Prostate gland (tissue), 2 donors: ENCODE measurements around the gene DCTD.

Source experiments
- POLR2A ChIP-seq: fragments of 450-650 bp; IDR thresholded peaks from one replicate; pipeline ENCODE4 v1.6.1; 2016; ENCODE audit warnings: antibody characterized with exemption, mild to moderate bottlenecking
- POLR2AphosphoS5 ChIP-seq: sonication (generic); formaldehyde crosslinking; IDR thresholded peaks from one replicate; pipeline ENCODE4 v1.6.1; 2017; ENCODE audit warnings: antibody characterized with exemption
- TF ChIP-seq, protein P1 (sequence below), 4 experiments: fragments of 200-600 bp in 2 of 4; fragments of 450-650 bp in 2 of 4; sonication (generic) in 2 of 4; IDR thresholded peaks; 1 replicate in 3 of 4; 2 replicates in 1 of 4; pipeline ENCODE4 v1.5.1; 2016 to 2019; ENCODE audit warnings: antibody characterized with exemption in 4 of 4, mild to moderate bottlenecking in 2 of 4, moderate library complexity in 2 of 4

DNA sequence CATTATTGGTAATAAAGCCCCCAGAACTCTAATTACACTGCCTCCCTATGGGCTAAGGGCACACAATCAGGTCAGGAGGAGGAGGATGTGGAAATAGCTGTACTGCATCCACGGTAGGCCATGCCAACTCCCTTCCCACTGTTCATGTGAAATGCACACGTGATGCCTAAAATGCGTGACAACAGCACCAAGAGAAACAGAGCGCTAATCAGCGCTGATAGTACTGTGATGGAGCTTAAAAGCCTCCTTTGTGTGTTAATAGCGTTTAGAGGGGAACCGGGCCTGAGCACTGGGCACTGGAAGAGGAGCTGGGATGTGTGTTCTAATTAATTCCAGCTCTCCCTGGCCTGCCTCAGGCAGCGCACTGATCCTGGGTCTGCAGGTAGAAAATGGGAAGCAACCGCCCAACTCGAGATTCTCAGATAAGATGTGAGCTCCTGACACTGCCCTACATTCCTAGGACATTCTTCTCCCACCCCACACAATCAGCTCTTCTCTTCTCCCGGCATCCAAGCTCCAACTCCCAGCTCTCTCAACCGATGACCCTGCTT, 12.9 kb downstream of the DCTD start:
- TF ChIP-seq, protein P1, sequence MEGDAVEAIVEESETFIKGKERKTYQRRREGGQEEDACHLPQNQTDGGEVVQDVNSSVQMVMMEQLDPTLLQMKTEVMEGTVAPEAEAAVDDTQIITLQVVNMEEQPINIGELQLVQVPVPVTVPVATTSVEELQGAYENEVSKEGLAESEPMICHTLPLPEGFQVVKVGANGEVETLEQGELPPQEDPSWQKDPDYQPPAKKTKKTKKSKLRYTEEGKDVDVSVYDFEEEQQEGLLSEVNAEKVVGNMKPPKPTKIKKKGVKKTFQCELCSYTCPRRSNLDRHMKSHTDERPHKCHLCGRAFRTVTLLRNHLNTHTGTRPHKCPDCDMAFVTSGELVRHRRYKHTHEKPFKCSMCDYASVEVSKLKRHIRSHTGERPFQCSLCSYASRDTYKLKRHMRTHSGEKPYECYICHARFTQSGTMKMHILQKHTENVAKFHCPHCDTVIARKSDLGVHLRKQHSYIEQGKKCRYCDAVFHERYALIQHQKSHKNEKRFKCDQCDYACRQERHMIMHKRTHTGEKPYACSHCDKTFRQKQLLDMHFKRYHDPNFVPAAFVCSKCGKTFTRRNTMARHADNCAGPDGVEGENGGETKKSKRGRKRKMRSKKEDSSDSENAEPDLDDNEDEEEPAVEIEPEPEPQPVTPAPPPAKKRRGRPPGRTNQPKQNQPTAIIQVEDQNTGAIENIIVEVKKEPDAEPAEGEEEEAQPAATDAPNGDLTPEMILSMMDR (IDR thresholded peaks at IDR 0.05): no peak
- no peak for TF ChIP-seq POLR2A
- TF ChIP-seq POLR2AphosphoS5: no peak
